T-helper 2 cell (primary cell): ENCODE data around the gene MYT1.

Source experiments
- DNase-seq, 5 experiments: peaks; one replicate each; pipeline versions ENCODE4 v3.0.0 to v3.0.0-alpha.2; 2012 to 2022

MYT1 gene

GRCh38 chr20:64194269-64194668 is 30.0 kb downstream of the MYT1 start:
- no peak for DNase-seq

- no peak for DNase-seq
Observed at GRCh38 chr20:64196309-64196708, 32.1 kb downstream of the MYT1 start.

- DNase-seq: no peak
Observed at GRCh38 chr20:64196847-64197306, 32.6 kb downstream of the MYT1 start.

GRCh38 chr20:64198347-64198746 is 34.1 kb downstream of the MYT1 start:
- no peak for DNase-seq

- DNase-seq: no peak
Observed at GRCh38 chr20:64199395-64199794, 35.1 kb downstream of the MYT1 start.

GRCh38 chr20:64200740-64201139 is 36.5 kb downstream of the MYT1 start:
- DNase-seq: no peak

- no peak for DNase-seq
Observed at GRCh38 chr20:64201653-64202052, 37.4 kb downstream of the MYT1 start.

- DNase-seq: no peak
Observed at GRCh38 chr20:64203037-64203777, 39.0 kb downstream of the MYT1 start.

GRCh38 chr20:64205611-64206026 is 41.4 kb downstream of the MYT1 start:
- DNase-seq: no peak

- no peak for DNase-seq
Observed at GRCh38 chr20:64206614-64207013, 42.4 kb downstream of the MYT1 start.

GRCh38 chr20:64207641-64208590 is 43.7 kb downstream of the MYT1 start:
- DNase-seq: no peak

- no peak for DNase-seq
Observed at GRCh38 chr20:64209148-64209547, 44.9 kb downstream of the MYT1 start.

GRCh38 chr20:64210656-64211369 is 46.6 kb downstream of the MYT1 start:
- no peak for DNase-seq

GRCh38 chr20:64211874-64212658 is 47.8 kb downstream of the MYT1 start:
- no peak for DNase-seq

GRCh38 chr20:64212755-64213154 is 48.5 kb downstream of the MYT1 start:
- DNase-seq: no peak

- DNase-seq: no peak
Observed at GRCh38 chr20:64214113-64214512, 49.9 kb downstream of the MYT1 start.

- no peak for DNase-seq
Observed at GRCh38 chr20:64214952-64215351, 50.7 kb downstream of the MYT1 start.

- no peak for DNase-seq
Observed at GRCh38 chr20:64216036-64216435, 51.8 kb downstream of the MYT1 start.

- DNase-seq: no peak
Observed at GRCh38 chr20:64216910-64217309, 52.7 kb downstream of the MYT1 start.

GRCh38 chr20:64217539-64218221 is 53.4 kb downstream of the MYT1 start:
- no peak for DNase-seq

GRCh38 chr20:64219202-64219601 is 55.0 kb downstream of the MYT1 start:
- no peak for DNase-seq

- no peak for DNase-seq
Observed at GRCh38 chr20:64219730-64220129, 55.5 kb downstream of the MYT1 start.
